ENCODE data around the gene SDR42E1. TPM values are rescaled to one million over a fixed set of nuclear protein-coding genes. Genes with fewer than 3 reads are reported as not detected.

Gene SDR42E1
- total and polyA plus RNA-seq, 9 of the 15 experiments (the other 6 are each of a cell fraction or from before 2014, with no cell fraction given): 0.13 to 1.3 (median 0.42) TPM

DNA sequence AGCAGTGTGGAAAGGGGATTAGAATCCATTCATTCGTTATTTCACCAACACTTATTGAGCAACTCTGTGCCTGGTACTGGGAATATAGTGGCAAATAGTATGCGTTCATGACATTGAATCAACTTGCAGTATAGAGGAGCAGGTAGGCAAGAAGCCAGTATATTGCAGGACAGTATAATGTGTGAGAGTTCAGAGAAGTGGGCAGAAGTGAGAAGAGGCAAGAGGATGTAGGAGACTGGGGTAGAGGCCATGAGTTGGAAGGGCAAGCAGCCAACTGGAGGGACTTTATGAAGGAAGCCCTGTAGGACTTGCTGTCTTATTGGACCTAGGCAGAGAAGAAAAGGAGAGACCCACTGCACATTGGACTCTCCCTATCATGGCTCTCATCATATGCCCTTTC is 36.1 kb upstream of the SDR42E1 start:
- H3K36me3 ChIP-seq (ENCODE audit: control insufficient read depth, insufficient read depth, low read length): no peaks in the 10 kb centered on the region
- 5% methylated on average over 2 of the region's 2 CpGs for WGBS (ENCODE audit: insufficient coverage, low coverage, missing lambda C conversion rate)
- H2AFZ ChIP-seq (ENCODE audit: low read depth, low read length): no peak overlapping the region
- DNase-seq (ENCODE audit: extremely low read depth in 1 of 4, low spot score in 3 of 4): no peak
- intact Hi-C loops (cut with micrococcal nuclease): no loop called here
- H3K9me1 ChIP-seq (ENCODE audit: control insufficient read depth, insufficient read depth, low read length): no peaks in the 10 kb centered on the region
- no peaks in the 10 kb centered on the region for H3K4me1 ChIP-seq (replicated peaks in 1 of 2; ENCODE audit: control insufficient read depth in 2 of 2, insufficient read depth in 2 of 2, low read length in 2 of 2)
- H3K79me2 ChIP-seq (ENCODE audit: control insufficient read depth, insufficient read depth, low read length): no peaks in the 10 kb centered on the region
- no peak overlapping the region for H3K27ac ChIP-seq (ENCODE audit: extremely low read depth, low read depth, low read length)
- CTCF ChIA-PET (ENCODE audit: low intra/inter-chr PET ratio): no interaction called here
- POLR2A ChIA-PET: interaction anchor here (0.7 kb wide), 1 partner anchor 1702 kb away, joined by 3 read pairs; no protein-coding TSS in a partner anchor
- H3K4me3 ChIP-seq: no peak overlapping the region
- FAIRE-seq: no peak
- BruUV-seq (replicated peaks): no TSS peak
- H3K4me2 ChIP-seq (ENCODE audit: insufficient read depth, low read length): no peak overlapping the region
- peaks cover 0 to 12% of the 10 kb centered on the region in 2 experiments; a peak in 1 of 5 replicates for H3K27me3 ChIP-seq (ENCODE audit: control insufficient read depth in 2 of 2, insufficient read depth in 2 of 2, low read length in 2 of 2)
- H4K20me1 ChIP-seq (replicated peaks; ENCODE audit: control insufficient read depth, insufficient read depth, low read length): no peaks in the 10 kb centered on the region
- H3K9me3 ChIP-seq (replicated peaks; ENCODE audit: control insufficient read depth, insufficient read depth, low read depth, low read length): no peaks in the 10 kb centered on the region
- TF ChIP-seq ZNF699 (CRISPR knock-in tag; IDR thresholded peaks at IDR 0.05; ENCODE audit: insufficient replicate concordance) (no peak), SMAD1 (IDR thresholded peaks at IDR 0.05; ENCODE audit: low read depth, low read length, partially characterized antibody) (no peak)
- in situ Hi-C loops (cut with MboI): no loop called here
- no peak overlapping the region for H3K9ac ChIP-seq (ENCODE audit: insufficient read depth in 1 of 2, low read depth in 2 of 2, low read length in 2 of 2)
- no peak for ATAC-seq

DNA sequence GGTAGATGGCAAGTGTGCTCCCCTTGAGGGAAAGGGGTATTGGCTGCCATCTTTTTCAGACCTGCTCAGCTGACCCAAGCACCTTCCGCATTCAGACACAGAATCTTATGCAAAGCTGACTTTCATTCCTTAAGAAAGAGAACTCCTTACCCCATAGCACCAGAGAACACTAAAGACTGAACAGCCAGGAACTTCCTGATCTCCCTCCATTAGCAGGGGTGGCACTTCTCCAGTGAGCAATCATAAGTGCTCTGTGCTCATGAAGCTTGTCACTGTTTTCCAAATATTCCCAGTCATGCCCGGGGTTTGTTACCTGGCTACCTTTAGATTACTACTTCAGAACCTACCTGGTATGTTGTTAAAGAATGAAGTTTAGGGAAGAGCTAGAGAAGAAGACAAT is 35.7 kb upstream of the SDR42E1 start:
- H3K9me3 ChIP-seq (replicated peaks; ENCODE audit: control insufficient read depth, insufficient read depth, low read depth, low read length): no peaks in the 10 kb centered on the region
- TF ChIP-seq U2AF1 (optimal IDR thresholded peaks at IDR 0.05; ENCODE audit: low read depth, low read length): no peak
- H3K79me2 ChIP-seq (ENCODE audit: control insufficient read depth, insufficient read depth, low read length): no peaks in the 10 kb centered on the region
- intact Hi-C loops (cut with micrococcal nuclease) (no loop called here), in situ Hi-C loops (cut with MboI) (no loop called here)
- H2AFZ ChIP-seq (ENCODE audit: low read depth, low read length): no peak overlapping the region
- FAIRE-seq (no peak), DNase-seq (ENCODE audit: extremely low read depth in 1 of 4, low spot score in 3 of 4) (no peak), ATAC-seq (no peak)
- no peaks in the 10 kb centered on the region for H3K9me1 ChIP-seq (ENCODE audit: control insufficient read depth, insufficient read depth, low read length)
- H3K4me3 ChIP-seq: no peak overlapping the region
- H3K27me3 ChIP-seq (ENCODE audit: control insufficient read depth in 2 of 2, insufficient read depth in 2 of 2, low read length in 2 of 2): peaks cover 0 to 11% of the 10 kb centered on the region in 2 experiments; a peak in 1 of 5 replicates
- no peak overlapping the region for H3K4me2 ChIP-seq (ENCODE audit: insufficient read depth, low read length)
- H3K36me3 ChIP-seq (ENCODE audit: control insufficient read depth, insufficient read depth, low read length): no peaks in the 10 kb centered on the region
- H4K20me1 ChIP-seq (replicated peaks; ENCODE audit: control insufficient read depth, insufficient read depth, low read length): no peaks in the 10 kb centered on the region
- no peaks in the 10 kb centered on the region for H3K4me1 ChIP-seq (replicated peaks in 1 of 2; ENCODE audit: control insufficient read depth in 2 of 2, insufficient read depth in 2 of 2, low read length in 2 of 2)
- 3% methylated on average over 2 of the region's 2 CpGs for WGBS (ENCODE audit: insufficient coverage, low coverage, missing lambda C conversion rate)
- no peak overlapping the region for H3K27ac ChIP-seq (ENCODE audit: extremely low read depth, low read depth, low read length)
- CTCF ChIA-PET (ENCODE audit: low intra/inter-chr PET ratio): no interaction called here
- no peak overlapping the region for H3K9ac ChIP-seq (ENCODE audit: insufficient read depth in 1 of 2, low read depth in 2 of 2, low read length in 2 of 2)
- BruUV-seq (replicated peaks): no TSS peak
- POLR2A ChIA-PET: interaction anchor here (0.7 to 1.0 kb wide), 2 partner anchors 15 to 1703 kb away, joined by 3 read pairs; no protein-coding TSS in a partner anchor
